Esophagus (tissue), 2 donors: ENCODE data around the gene SPRN. TPM values are rescaled to one million over a fixed set of nuclear protein-coding genes. Genes with fewer than 3 reads are reported as not detected.

Experiments used
- H3K27ac ChIP-seq, 2 donors: one replicate each; pipeline ENCODE4 v1.5.1; 2013; ENCODE audit warnings: low read depth in 2 of 2, mild to moderate bottlenecking in 2 of 2, inconsistent platforms in 1 of 2, low read length in 1 of 2, moderate library complexity in 1 of 2
- H3K27me3 ChIP-seq, 2 donors: one replicate each; pipeline ENCODE4 v1.6.1; 2013; ENCODE audit warnings: low read length in 2 of 2, control low read depth in 1 of 2, mild to moderate bottlenecking in 1 of 2; ENCODE audit not compliant: insufficient read depth in 2 of 2, control insufficient read depth in 1 of 2
- H3K36me3 ChIP-seq, 2 donors: one replicate each; pipeline ENCODE4 v1.6.1; 2013; ENCODE audit warnings: low read length in 1 of 2; ENCODE audit not compliant: control insufficient read depth in 2 of 2, insufficient read depth in 2 of 2
- H3K4me1 ChIP-seq, 2 donors: one replicate each; pipeline ENCODE4 v1.6.1; 2013; ENCODE audit warnings: low read length in 1 of 2; ENCODE audit not compliant: control insufficient read depth in 2 of 2, insufficient read depth in 2 of 2
- H3K4me3 ChIP-seq, 2 donors: one replicate each; pipeline ENCODE4 v1.5.1; 2013; ENCODE audit warnings: low read length in 2 of 2, mild to moderate bottlenecking in 2 of 2, low read depth in 1 of 2, moderate library complexity in 1 of 2
- H3K9me3 ChIP-seq, 2 donors: one replicate each; pipeline ENCODE4 v1.6.1; 2013; ENCODE audit warnings: mild to moderate bottlenecking in 2 of 2, low read depth in 1 of 2, low read length in 1 of 2, moderate library complexity in 1 of 2; ENCODE audit not compliant: control insufficient read depth in 2 of 2, insufficient read depth in 1 of 2
- WGBS, 2 donors: extraction: QIAGEN DNeasy Blood & Tissue Kit; methylation state at CpG; one replicate each; pipeline ENCODE4 v1.1.7; 2013; 5-methylcytosine and 5-hydroxymethylcytosine counted together
- polyA plus RNA-seq, 2 donors: library from polyadenylated mRNA; stranded (reverse); fragments of 200-250 nt; gene quantifications; one replicate each; pipeline ENCODE4 v1.2.3, GENCODE V29; 2013
- donor health status: healthy with polysubstance abuse.
- donor health status: Bipolar disorder and iron deficiency.

The SPRN gene
- polyA plus RNA-seq, 2 donors, result 0.11 to 0.33 TPM

DNA sequence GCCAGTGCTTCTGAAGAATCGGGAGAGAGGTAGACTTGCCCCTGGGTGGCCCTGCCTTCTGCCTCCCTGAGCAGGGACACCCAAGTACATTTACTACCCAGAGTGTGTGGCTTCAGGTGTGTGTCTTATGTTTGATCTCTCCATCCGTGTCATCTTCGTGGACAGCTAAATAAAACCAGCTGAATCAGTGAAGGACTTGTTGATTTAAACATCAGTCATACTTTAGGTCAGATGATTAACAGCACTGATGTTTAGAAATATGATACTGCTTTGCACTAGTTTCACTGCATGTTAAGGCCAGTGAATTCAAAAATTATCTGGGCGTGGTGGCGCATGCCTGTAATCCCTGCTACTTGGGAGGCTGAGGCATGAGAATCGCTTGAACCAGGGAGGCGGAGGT lies 26.5 kb downstream of the SPRN start:
- Histone ChIP-seq H3K27me3 (no peaks in the 10 kb centered on the region), H3K36me3 (peaks cover 11 to 37% of the 10 kb centered on the region in 2 donors), H3K4me1 (peaks cover 2 to 4% of the 10 kb centered on the region in 2 donors), H3K4me3 (no peak overlapping the region), H3K9me3 (no peaks in the 10 kb centered on the region), H3K27ac (no peak overlapping the region)
- WGBS, 2 donors, result 96% methylated on average over 7 of the region's 7 CpGs

DNA sequence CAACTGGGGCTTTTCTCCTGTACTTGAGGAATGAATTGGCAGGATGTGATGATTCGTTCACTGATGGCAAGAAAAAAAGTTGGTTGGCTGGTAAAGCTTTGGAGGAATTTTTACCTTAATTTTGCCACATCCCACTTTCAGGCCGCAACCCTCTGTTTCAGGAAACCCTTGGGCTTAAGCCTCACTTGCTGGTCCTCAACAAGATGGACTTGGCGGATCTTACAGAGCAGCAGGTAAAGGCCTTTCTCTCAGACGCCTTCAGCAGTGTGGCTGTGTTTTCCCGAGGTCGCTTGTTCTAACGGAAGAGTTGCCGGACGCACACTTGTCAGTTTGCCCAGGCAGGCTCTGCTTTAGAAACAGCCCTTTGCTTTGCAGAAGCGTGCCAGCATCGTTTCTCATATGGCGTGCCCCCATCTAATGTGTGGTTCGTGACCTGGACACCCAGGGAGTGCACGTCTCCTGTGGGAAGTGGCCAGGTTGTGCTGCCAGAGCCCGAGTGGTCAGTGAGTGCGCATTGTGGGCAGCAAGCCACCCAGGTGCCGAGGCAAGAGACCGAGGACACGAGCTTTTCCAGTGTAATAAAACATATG lies 28.3 kb downstream of the SPRN start:
- H3K27ac ChIP-seq, result no peak overlapping the region
- H3K4me3 ChIP-seq, result no peak overlapping the region
- H3K4me1 ChIP-seq, result peaks cover 2 to 4% of the 10 kb centered on the region in 2 donors
- H3K36me3 ChIP-seq, result peaks cover 10 to 24% of the 10 kb centered on the region in 2 donors
- no peaks in the 10 kb centered on the region for H3K27me3 ChIP-seq
- 93 to 94% methylated on average over 19 of the region's 19 CpGs for WGBS, 2 donors
- H3K9me3 ChIP-seq, result peaks cover 0 to 2% of the 10 kb centered on the region in 2 donors

GRCh38 chr10:133394801-133395221 lies 29.6 kb downstream of the SPRN start:
- H3K4me3 ChIP-seq, result peak overlapping the region; percentile 80 to 89
- H3K27me3 ChIP-seq, result no peaks in the 10 kb centered on the region
- WGBS, 2 donors, result 22 to 24% methylated on average over 21 of the region's 21 CpGs
- peak overlapping the region; percentile 79 to 95 for H3K27ac ChIP-seq
- H3K4me1 ChIP-seq, result peaks cover 2 to 4% of the 10 kb centered on the region in 2 donors
- H3K36me3 ChIP-seq, result peaks cover 6 to 19% of the 10 kb centered on the region in 2 donors
- peaks cover 0 to 3% of the 10 kb centered on the region in 2 donors for H3K9me3 ChIP-seq

GRCh38 chr10:133394064-133394663 lies 30.3 kb downstream of the SPRN start, which contains the start of gene MTG1:
TSS of gene MTG1 (plus strand) at chr10:133394157. CDS start at chr10:133394221, 64 bp downstream.
- H3K4me3 ChIP-seq, result peak within 1 kb of the TSS; percentile 80 to 89
- H3K36me3 ChIP-seq, result peaks cover 6 to 15% of the 10 kb centered on the region in 2 donors
- H3K4me1 ChIP-seq, result peaks cover 2 to 4% of the 10 kb centered on the region in 2 donors
- H3K27me3 ChIP-seq, result no peaks in the 10 kb centered on the region
- peak within 1 kb of the TSS; percentile 79 to 95 for H3K27ac ChIP-seq
- peaks cover 0 to 3% of the 10 kb centered on the region in 2 donors for H3K9me3 ChIP-seq
- WGBS, 2 donors, result 0 to 1% methylated on average over 46 to 69 of the region's 69 CpGs

- H3K4me1 ChIP-seq, result peaks cover 2 to 4% of the 10 kb centered on the region in 2 donors
- peak overlapping the region in 1 of 2 donors; percentile 80 for H3K4me3 ChIP-seq
- peaks cover 0 to 3% of the 10 kb centered on the region in 2 donors for H3K9me3 ChIP-seq
- WGBS, 2 donors, result 34 to 36% methylated on average over 27 of the region's 27 CpGs
- H3K36me3 ChIP-seq, result peaks cover 3 to 8% of the 10 kb centered on the region in 2 donors
- H3K27ac ChIP-seq, result peak overlapping the region; percentile 79 to 95
- no peaks in the 10 kb centered on the region for H3K27me3 ChIP-seq
Measured at GRCh38 chr10:133393401-133394063, 30.9 kb downstream of the SPRN start.

- Histone ChIP-seq H3K4me1 (peaks cover 2 to 4% of the 10 kb centered on the region in 2 donors), H3K27me3 (no peaks in the 10 kb centered on the region), H3K36me3 (peaks cover 0 to 6% of the 10 kb centered on the region in 2 donors), H3K4me3 (no peak overlapping the region), H3K9me3 (peaks cover 0 to 3% of the 10 kb centered on the region in 2 donors), H3K27ac (no peak overlapping the region)
- 72 to 74% methylated on average over 10 to 12 of the region's 12 CpGs for WGBS, 2 donors
Measured at GRCh38 chr10:133391761-133392518, 32.5 kb downstream of the SPRN start.

DNA sequence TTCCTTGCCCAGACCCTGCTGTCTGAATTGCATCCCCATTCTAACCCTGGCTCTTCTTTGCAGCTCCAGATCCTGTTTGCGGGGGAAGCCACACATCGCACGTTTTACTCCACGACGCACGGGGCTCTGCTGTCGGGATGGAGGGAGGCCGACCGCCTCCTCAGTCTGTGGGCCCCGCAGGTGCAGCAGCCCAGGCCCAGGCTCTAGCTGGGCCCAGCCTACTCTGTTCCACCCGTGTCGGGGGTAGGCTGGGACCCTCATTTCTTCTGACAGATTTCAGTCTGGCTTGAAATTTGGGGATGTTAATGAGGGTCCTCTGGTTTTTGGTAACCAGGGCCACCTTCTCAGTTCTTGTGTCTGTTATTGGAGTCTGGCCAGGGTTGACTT lies 33.2 kb downstream of the SPRN start:
- WGBS, 2 donors, result 93 to 94% methylated on average over 12 of the region's 12 CpGs
- peaks cover 0 to 5% of the 10 kb centered on the region in 2 donors for H3K36me3 ChIP-seq
- H3K27me3 ChIP-seq, result no peaks in the 10 kb centered on the region
- no peak overlapping the region for H3K4me3 ChIP-seq
- H3K9me3 ChIP-seq, result peaks cover 0 to 3% of the 10 kb centered on the region in 2 donors
- no peak overlapping the region for H3K27ac ChIP-seq
- H3K4me1 ChIP-seq, result peaks cover 2 to 4% of the 10 kb centered on the region in 2 donors

GRCh38 chr10:133390597-133391248 lies 33.7 kb downstream of the SPRN start:
- Histone ChIP-seq H3K4me3 (no peak overlapping the region), H3K9me3 (peaks cover 0 to 3% of the 10 kb centered on the region in 2 donors), H3K27me3 (no peaks in the 10 kb centered on the region), H3K36me3 (peaks cover 0 to 2% of the 10 kb centered on the region in 2 donors), H3K4me1 (peaks cover 2 to 4% of the 10 kb centered on the region in 2 donors), H3K27ac (no peak overlapping the region)
- WGBS, 2 donors, result 90% methylated on average over 19 of the region's 19 CpGs
